ENCODE results near the gene CAMK1D. TPM values are rescaled to one million over a fixed set of nuclear protein-coding genes. Genes with fewer than 3 reads are reported as not detected.

CAMK1D gene
- total RNA-seq, 1 experiment from 2014 or later: 6.3 TPM

GRCh38 chr10:12350925-12351324 is 1.6 kb downstream of the CAMK1D start:
- Histone ChIP-seq H2BK15ac (ENCODE audit: low read depth, low read length) (no peak overlapping the region), H2BK120ac (ENCODE audit: low read depth, low read length, poor library complexity, severe bottlenecking) (no peak overlapping the region), H3K9ac (ENCODE audit: extremely low read depth, insufficient read length, low read length) (peak overlapping the region; percentile 36), H3K14ac (ENCODE audit: insufficient read depth, low read length) (no peak overlapping the region), H3K27ac (ENCODE audit: insufficient read length, low read depth, low read length) (no peak overlapping the region), H3T11ph (ENCODE audit: low read length) (no peak overlapping the region), H2AFZ (ENCODE audit: low read length) (no peak overlapping the region), H3K4me1 (ENCODE audit: insufficient read depth, low read length) (peaks cover 3% of the 10 kb centered on the region; the same call in 1 of the 2 replicates), H2BK5ac (ENCODE audit: insufficient read length, low read length) (no peak overlapping the region), H3K79me2 (ENCODE audit: insufficient read depth, low read length) (no peaks in the 10 kb centered on the region), H3K56ac (ENCODE audit: insufficient read length, low read depth, low read length) (no peak overlapping the region), H3K18ac (ENCODE audit: insufficient read length, low read depth, low read length) (no peak overlapping the region), H3K4me2 (ENCODE audit: insufficient read depth, insufficient read length, low read length) (peak overlapping the region; percentile 88), H2BK12ac (ENCODE audit: insufficient read length, low read depth, low read length) (no peak overlapping the region), H3K79me1 (ENCODE audit: insufficient read depth, low read depth, low read length, poor library complexity, severe bottlenecking) (no peaks in the 10 kb centered on the region), H4K20me1 (ENCODE audit: control insufficient read depth, insufficient read depth, insufficient read length) (no peaks in the 10 kb centered on the region), H3K23me2 (ENCODE audit: insufficient read length, low read depth, low read length, poor library complexity, severe bottlenecking) (peaks cover 17% of the 10 kb centered on the region), H2AK5ac (ENCODE audit: insufficient read length, low read length) (no peak overlapping the region), H3K9me3 (ENCODE audit: control insufficient read depth, low read depth, low read length) (no peaks in the 10 kb centered on the region), H3K4ac (ENCODE audit: low read depth, low read length) (no peak overlapping the region), H4K8ac (replicated peaks; ENCODE audit: insufficient read length, low read depth, low read length) (no peak overlapping the region), H3K27me3 (ENCODE audit: insufficient read depth, low read length) (peaks cover 11% of the 10 kb centered on the region; the same call in 1 of the 2 replicates), H2BK20ac (ENCODE audit: low read depth, low read length, poor library complexity, severe bottlenecking) (no peak overlapping the region), H3K23ac (ENCODE audit: insufficient read length, low read depth, low read length) (no peak overlapping the region), H4K91ac (ENCODE audit: insufficient read length, low read depth, low read length) (no peak overlapping the region), H4K5ac (ENCODE audit: insufficient read length, low read depth, low read length) (no peak overlapping the region)
- Mint-ChIP-seq H3K27ac (no peak overlapping the region; a peak in 1 of 7 replicates), H3K36me3 (ENCODE audit: insufficient read depth in 1 of 3, low read depth in 3 of 3) (no peaks in the 10 kb centered on the region; a peak in 1 of 7 replicates), H3K4me3 (peak overlapping the region; percentile 88 to 99), H3K27me3 (ENCODE audit: low read depth) (peaks cover 55% of the 10 kb centered on the region), H3K9me3 (no peaks in the 10 kb centered on the region), H3K4me1 (peaks cover 28 to 43% of the 10 kb centered on the region in 2 experiments)
- TF ChIP-seq, protein P1, sequence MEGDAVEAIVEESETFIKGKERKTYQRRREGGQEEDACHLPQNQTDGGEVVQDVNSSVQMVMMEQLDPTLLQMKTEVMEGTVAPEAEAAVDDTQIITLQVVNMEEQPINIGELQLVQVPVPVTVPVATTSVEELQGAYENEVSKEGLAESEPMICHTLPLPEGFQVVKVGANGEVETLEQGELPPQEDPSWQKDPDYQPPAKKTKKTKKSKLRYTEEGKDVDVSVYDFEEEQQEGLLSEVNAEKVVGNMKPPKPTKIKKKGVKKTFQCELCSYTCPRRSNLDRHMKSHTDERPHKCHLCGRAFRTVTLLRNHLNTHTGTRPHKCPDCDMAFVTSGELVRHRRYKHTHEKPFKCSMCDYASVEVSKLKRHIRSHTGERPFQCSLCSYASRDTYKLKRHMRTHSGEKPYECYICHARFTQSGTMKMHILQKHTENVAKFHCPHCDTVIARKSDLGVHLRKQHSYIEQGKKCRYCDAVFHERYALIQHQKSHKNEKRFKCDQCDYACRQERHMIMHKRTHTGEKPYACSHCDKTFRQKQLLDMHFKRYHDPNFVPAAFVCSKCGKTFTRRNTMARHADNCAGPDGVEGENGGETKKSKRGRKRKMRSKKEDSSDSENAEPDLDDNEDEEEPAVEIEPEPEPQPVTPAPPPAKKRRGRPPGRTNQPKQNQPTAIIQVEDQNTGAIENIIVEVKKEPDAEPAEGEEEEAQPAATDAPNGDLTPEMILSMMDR (conservative IDR thresholded peaks at IDR 0.05): no peak
- WGBS (ENCODE audit: extremely low coverage, insufficient read length, low lambda C conversion rate): no CpG with 5 or more reads among the region's 9 CpGs
- DNase-seq: no peak

Data from H9 (cell line).